HepG2 (cell line): Measurements from ENCODE around the gene SUCLG2. TPM values are rescaled to one million over a fixed set of nuclear protein-coding genes. Genes with fewer than 3 reads are reported as not detected.
A peak's percentile ranks its signal among the peaks of the same experiment; 100 is the strongest.

ENCODE experiments used
- BRF2 ChIP-seq: sonication (generic); formaldehyde crosslinking; IDR thresholded peaks from 2 replicates; pipeline ENCODE4 v1.8.1; 2022; ENCODE audit warnings: mild to moderate bottlenecking, missing genetic modification reagents
- HNF1A ChIP-seq, 2 experiments: sonication (generic) in 1 of 2; formaldehyde crosslinking in 1 of 2; IDR thresholded peaks; 2 replicates each; pipeline versions ENCODE4 v1.4.0 to v1.6.1; 2016 to 2020; ENCODE audit warnings: borderline replicate concordance in 1 of 2, low read depth in 1 of 2, mild to moderate bottlenecking in 1 of 2, missing genetic modification reagents in 1 of 2
- IRX3 ChIP-seq: sonication (generic); formaldehyde crosslinking; IDR thresholded peaks from 2 replicates; pipeline ENCODE4 v1.8.1; 2023; ENCODE audit warnings: mild to moderate bottlenecking, low read depth, missing genetic modification reagents, borderline replicate concordance
- MTF1 ChIP-seq: sonication (generic); formaldehyde crosslinking; IDR thresholded peaks from 2 replicates; pipeline ENCODE4 v1.5.0; 2020; ENCODE audit warnings: missing genetic modification reagents
- NFYC ChIP-seq: IDR thresholded peaks from 2 replicates; pipeline ENCODE4 v1.6.1; 2016; ENCODE audit warnings: missing genetic modification reagents, missing compliant biosample characterization
- PCBP2 ChIP-seq: fragments of 200-400 bp; formaldehyde crosslinking; optimal IDR thresholded peaks from 2 replicates; pipeline ENCODE3; 2018; ENCODE audit warnings: low read length, low read depth; ENCODE audit not compliant: poor library complexity, severe bottlenecking
- POGK ChIP-seq: sonication (generic); formaldehyde crosslinking; conservative IDR thresholded peaks from 2 replicates; pipeline ENCODE4 v1.8.0; 2022; ENCODE audit warnings: mild to moderate bottlenecking, moderate library complexity, missing genetic modification reagents
- SIX4 ChIP-seq: sonication (generic); formaldehyde crosslinking; IDR thresholded peaks from 2 replicates; pipeline ENCODE4 v1.4.0; 2020; ENCODE audit warnings: missing genetic modification reagents
- TCF7L2 ChIP-seq: IDR thresholded peaks from 2 replicates; pipeline ENCODE4 v1.6.1; 2011; ENCODE audit warnings: mild to moderate bottlenecking, low read depth, low read length, moderate library complexity
- ZGPAT ChIP-seq: IDR thresholded peaks from 2 replicates; pipeline ENCODE4 v1.6.1; 2016; ENCODE audit warnings: mild to moderate bottlenecking
- ZNF274 ChIP-seq: sonication (generic); formaldehyde crosslinking; IDR thresholded peaks from 2 replicates; pipeline ENCODE4 v1.5.1; 2020; ENCODE audit warnings: mild to moderate bottlenecking, missing genetic modification reagents
- ZNF280D ChIP-seq: sonication (generic); formaldehyde crosslinking; IDR thresholded peaks from 2 replicates; pipeline ENCODE4 v1.5.1; 2020; ENCODE audit warnings: mild to moderate bottlenecking, missing genetic modification reagents
- ZNF34 ChIP-seq: sonication (generic); formaldehyde crosslinking; IDR thresholded peaks from 2 replicates; pipeline ENCODE4 v1.4.0; 2020; ENCODE audit warnings: mild to moderate bottlenecking, missing genetic modification reagents, borderline replicate concordance
- ZNF460 ChIP-seq: sonication (generic); formaldehyde crosslinking; IDR thresholded peaks from 2 replicates; pipeline ENCODE4 v1.5.1; 2020; ENCODE audit warnings: missing genetic modification reagents, mild to moderate bottlenecking, borderline replicate concordance
- ZNF510 ChIP-seq: sonication (generic); formaldehyde crosslinking; IDR thresholded peaks from 2 replicates; pipeline ENCODE4 v1.4.0; 2020; ENCODE audit warnings: low read depth, mild to moderate bottlenecking, missing genetic modification reagents
- ZNF543 ChIP-seq: sonication (generic); formaldehyde crosslinking; IDR thresholded peaks from 2 replicates; pipeline ENCODE4 v1.4.0; 2020; ENCODE audit warnings: mild to moderate bottlenecking, missing genetic modification reagents
- polyA plus RNA-seq, 8 experiments: library from polyadenylated mRNA; depleted of rRNA in 3 of 8; stranded (reverse) in 7 of 8; unstranded in 1 of 8; fragments of >200 nt; fragmentation: Illumina TruSeq in 4 of 8; extraction: Trizol in 4 of 8; gene quantifications; 2 replicates each; pipeline versions ENCODE4 v1.2.1 to v1.2.3, GENCODE V29; 2011 to 2016; ENCODE audit warnings: low read depth in 4 of 8, missing spikeins in 1 of 8, mixed read lengths in 1 of 8; ENCODE audit not compliant: insufficient read depth in 1 of 8
- total RNA-seq, 5 experiments: library from RNA; depleted of rRNA; stranded (reverse); fragments of >200 nt; fragmentation: Illumina TruSeq; extraction: Trizol; gene quantifications; 2 replicates each; pipeline ENCODE4 v1.2.3, GENCODE V29; 2016; ENCODE audit warnings: low read depth in 1 of 5

SUCLG2 gene
- total and polyA plus RNA-seq, 2 of the 13 experiments (the other 11 are each of a cell fraction or from before 2014, with no cell fraction given) = 21.4 to 64.9 TPM

- TF ChIP-seq HNF1A (IDR thresholded peaks at IDR 0.05; ENCODE audit: low read depth) (no peak), HNF1A (CRISPR knock-in tag; IDR thresholded peaks at IDR 0.05; ENCODE audit: borderline replicate concordance) (peak; percentile 38; the same call in 1 of the 2 replicates), TCF7L2 (no peak), ZNF510 (CRISPR knock-in tag) (no peak), BRF2 (peak; percentile 88), POGK (CRISPR knock-in tag) (no peak; the same call in 1 of the 2 replicates), IRX3 (CRISPR knock-in tag) (peak; percentile 76; the same call in 1 of the 2 replicates), ZNF280D (CRISPR knock-in tag) (0 out of 2 replicates have a peak, but pooled peaks have one; percentile 37), NFYC (CRISPR knock-in tag) (no peak), SIX4 (CRISPR knock-in tag) (no peak), ZGPAT (CRISPR knock-in tag) (peak; percentile 92), ZNF274 (CRISPR knock-in tag) (peak; percentile 25; the same call in 1 of the 2 replicates), ZNF460 (CRISPR knock-in tag) (no peak; the same call in 1 of the 2 replicates), PCBP2 (no peak), ZNF34 (CRISPR knock-in tag) (no peak; the same call in 1 of the 2 replicates), ZNF543 (CRISPR knock-in tag) (peak; percentile 83; the same call in 1 of the 2 replicates), MTF1 (CRISPR knock-in tag) (no peak)
These were observed at the start of gene SUCLG2 (continued) for GRCh38 chr3:67654099-67654843.
